Caco-2 (cell line): ENCODE data around the gene RINL. TPM values are rescaled to one million over a fixed set of nuclear protein-coding genes. Genes with fewer than 3 reads are reported as not detected.

ENCODE experiments used
- BruUV-seq: library from RNA; stranded (reverse); fragments of 400-500 nt; replicated peaks from 2 replicates; lab custom pipeline; 2021; lab: Mats Ljungman, UMichigan
- CTCF ChIA-PET: fragments of 300-600 bp; sonication (Branson Sonifier 250); formaldehyde crosslinking; loops from one replicate; lab custom pipeline; 2022; ENCODE audit warnings: antibody characterized with exemption; lab: Charles Lee
- POLR2A ChIA-PET: fragments of 300-600 bp; sonication (Branson Sonifier 250); formaldehyde crosslinking; loops from one replicate; lab custom pipeline; 2022; ENCODE audit warnings: antibody characterized with exemption; lab: Charles Lee
- DNase-seq, 2 experiments: peaks; one replicate each; pipeline versions ENCODE4 v3.0.0 to v3.0.0-alpha.2; 2020 to 2022
- H3K27me3 ChIP-seq: replicated peaks from 2 replicates; pipeline ENCODE4 v1.6.0; 2011; ENCODE audit warnings: low read length; ENCODE audit not compliant: control insufficient read depth, insufficient read depth
- H3K36me3 ChIP-seq: 2 replicates; pipeline ENCODE4 v1.5.1; 2011; ENCODE audit warnings: low read length; ENCODE audit not compliant: control insufficient read depth, insufficient read depth
- H3K4me1 ChIP-seq: fragments of 250-450 bp; sonication (Bioruptor Pico); 2 replicates; pipeline ENCODE4 v1.5.1; 2020; ENCODE audit warnings: mild to moderate bottlenecking
- H3K4me3 ChIP-seq: 2 replicates; pipeline ENCODE4 v1.5.1; 2011; ENCODE audit warnings: low read depth, mild to moderate bottlenecking, control low read depth, low read length
- H3K9me3 ChIP-seq: fragments of 250-450 bp; sonication (Bioruptor Pico); 2 replicates; pipeline ENCODE4 v1.5.1; 2020; ENCODE audit warnings: mild to moderate bottlenecking, moderate library complexity
- H3K27ac Mint-ChIP-seq: one replicate; pipeline ENCODE4 v1.8.0; 2022; ENCODE audit warnings: mixed read lengths; ENCODE audit not compliant: unreplicated experiment
- H3K27me3 Mint-ChIP-seq: one replicate; pipeline ENCODE4 v1.8.0; 2022; ENCODE audit warnings: mixed read lengths; ENCODE audit not compliant: insufficient read depth, unreplicated experiment
- H3K36me3 Mint-ChIP-seq: one replicate; pipeline ENCODE4 v1.8.0; 2022; ENCODE audit warnings: mild to moderate bottlenecking, mixed read lengths; ENCODE audit not compliant: insufficient read depth, unreplicated experiment
- H3K4me1 Mint-ChIP-seq: one replicate; pipeline ENCODE4 v1.8.0; 2022; ENCODE audit warnings: low read depth, mixed read lengths; ENCODE audit not compliant: unreplicated experiment
- H3K4me3 Mint-ChIP-seq: one replicate; pipeline ENCODE4 v1.8.0; 2022; ENCODE audit warnings: mild to moderate bottlenecking, moderate library complexity, mixed read lengths; ENCODE audit not compliant: unreplicated experiment
- H3K9me3 Mint-ChIP-seq: one replicate; pipeline ENCODE4 v1.8.0; 2022; ENCODE audit warnings: mixed read lengths; ENCODE audit not compliant: unreplicated experiment
- CTCF ChIP-seq, 2 experiments: fragments of 200-600 bp in 1 of 2; IDR thresholded peaks; 1 replicate in 1 of 2; 2 replicates in 1 of 2; pipeline versions ENCODE4 v1.5.1 to v1.8.0; 2011 to 2022; ENCODE audit warnings: antibody characterized with exemption in 1 of 2, control low read depth in 1 of 2, inconsistent platforms in 1 of 2, low read depth in 1 of 2, low read length in 1 of 2, mild to moderate bottlenecking in 1 of 2, moderate library complexity in 1 of 2; ENCODE audit not compliant: insufficient read depth in 1 of 2, severe bottlenecking in 1 of 2, unreplicated experiment in 1 of 2
- intact Hi-C: fragments of 100-400 bp; cut with micrococcal nuclease; formaldehyde crosslinking; loops from one replicate; pipeline ENCODE4 v1.10.0; 2022; ENCODE audit not compliant: unreplicated experiment
- total RNA-seq: library from RNA; stranded (reverse); gene quantifications from 2 replicates; pipeline ENCODE4 v1.2.3, GENCODE V29; 2022

RINL gene
- total RNA-seq, 1 experiment from 2014 or later = 1.9 TPM

GRCh38 chr19:38922482-38922881 is 44.4 kb upstream of the RINL start:
- no TSS peak for BruUV-seq
- Mint-ChIP-seq H3K4me3 (no peak overlapping the region), H3K36me3 (peaks cover 21% of the 10 kb centered on the region), H3K27ac (no peak overlapping the region), H3K27me3 (no peaks in the 10 kb centered on the region), H3K9me3 (no peaks in the 10 kb centered on the region), H3K4me1 (no peaks in the 10 kb centered on the region)
- Histone ChIP-seq H3K4me1 (no peaks in the 10 kb centered on the region), H3K9me3 (no peaks in the 10 kb centered on the region), H3K4me3 (no peak overlapping the region), H3K27me3 (no peaks in the 10 kb centered on the region), H3K36me3 (peaks cover 5% of the 10 kb centered on the region)
- no peak for TF ChIP-seq CTCF (IDR thresholded peaks at IDR 0.05; ENCODE audit: insufficient read depth in 1 of 2, low read depth in 1 of 2, low read length in 1 of 2, severe bottlenecking in 1 of 2, unreplicated experiment in 1 of 2)
- ChIA-PET POLR2A (no interaction called here), CTCF (no interaction called here)
- intact Hi-C loops = no loop called here
- no peak for DNase-seq

GRCh38 chr19:38921420-38922274 is 43.6 kb upstream of the RINL start:
- intact Hi-C loops = no loop called here
- Mint-ChIP-seq H3K4me3 (no peak overlapping the region), H3K36me3 (peaks cover 19% of the 10 kb centered on the region), H3K27ac (no peak overlapping the region), H3K9me3 (no peaks in the 10 kb centered on the region), H3K4me1 (no peaks in the 10 kb centered on the region), H3K27me3 (no peaks in the 10 kb centered on the region)
- no TSS peak for BruUV-seq
- Histone ChIP-seq H3K27me3 (no peaks in the 10 kb centered on the region), H3K36me3 (peaks cover 5% of the 10 kb centered on the region), H3K9me3 (no peaks in the 10 kb centered on the region), H3K4me3 (no peak overlapping the region), H3K4me1 (no peaks in the 10 kb centered on the region)
- CTCF ChIA-PET = no interaction called here
- TF ChIP-seq CTCF (IDR thresholded peaks at IDR 0.05; ENCODE audit: insufficient read depth in 1 of 2, low read depth in 1 of 2, low read length in 1 of 2, severe bottlenecking in 1 of 2, unreplicated experiment in 1 of 2) = no peak
- no peak for DNase-seq
- POLR2A ChIA-PET = no interaction called here

GRCh38 chr19:38920602-38921419 is 42.7 kb upstream of the RINL start:
- Mint-ChIP-seq H3K4me1 (no peaks in the 10 kb centered on the region), H3K27me3 (no peaks in the 10 kb centered on the region), H3K9me3 (no peaks in the 10 kb centered on the region), H3K36me3 (peaks cover 18% of the 10 kb centered on the region), H3K4me3 (no peak overlapping the region), H3K27ac (no peak overlapping the region)
- DNase-seq = no peak
- intact Hi-C loops = no loop called here
- Histone ChIP-seq H3K9me3 (no peaks in the 10 kb centered on the region), H3K4me3 (no peak overlapping the region), H3K4me1 (no peaks in the 10 kb centered on the region), H3K36me3 (peaks cover 3% of the 10 kb centered on the region; the same call in 1 of the 2 replicates), H3K27me3 (no peaks in the 10 kb centered on the region)
- ChIA-PET POLR2A (no interaction called here), CTCF (no interaction called here)
- TF ChIP-seq CTCF (IDR thresholded peaks at IDR 0.05; ENCODE audit: insufficient read depth in 1 of 2, low read depth in 1 of 2, low read length in 1 of 2, severe bottlenecking in 1 of 2, unreplicated experiment in 1 of 2) = no peak
- no TSS peak for BruUV-seq
